GM21360 (cell line): ENCODE results near the gene ANKS1B.
A peak's percentile ranks its signal among the peaks of the same experiment; 100 is the strongest.

Source experiments
- ATAC-seq: cut with Tn5 transposase; IDR thresholded peaks from one replicate; pipeline ENCODE4 v1.9.1; 2021; ENCODE audit warnings: mild to moderate bottlenecking, moderate library complexity; ENCODE audit not compliant: unreplicated experiment

Gene ANKS1B

DNA sequence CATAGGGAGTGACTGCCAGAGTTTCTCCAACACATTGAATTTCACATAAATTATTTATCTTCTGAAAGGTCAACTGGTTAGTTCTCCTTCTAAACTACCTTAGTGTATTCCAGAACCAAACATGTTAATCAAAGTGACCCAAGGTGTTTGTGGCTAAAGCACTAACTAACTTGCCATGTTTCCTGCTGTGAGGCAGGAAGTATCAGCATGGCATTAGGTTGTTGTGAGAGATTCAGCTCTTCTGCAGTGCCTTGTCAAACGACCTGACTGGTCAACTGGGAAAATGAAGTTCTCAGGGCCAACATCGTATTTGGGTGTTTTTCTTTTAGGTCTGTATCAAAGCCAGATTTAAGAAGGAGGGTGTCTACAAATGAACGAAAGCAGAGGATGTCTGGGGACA lies 891.6 kb downstream of the ANKS1B start:
- ATAC-seq = no peak

DNA sequence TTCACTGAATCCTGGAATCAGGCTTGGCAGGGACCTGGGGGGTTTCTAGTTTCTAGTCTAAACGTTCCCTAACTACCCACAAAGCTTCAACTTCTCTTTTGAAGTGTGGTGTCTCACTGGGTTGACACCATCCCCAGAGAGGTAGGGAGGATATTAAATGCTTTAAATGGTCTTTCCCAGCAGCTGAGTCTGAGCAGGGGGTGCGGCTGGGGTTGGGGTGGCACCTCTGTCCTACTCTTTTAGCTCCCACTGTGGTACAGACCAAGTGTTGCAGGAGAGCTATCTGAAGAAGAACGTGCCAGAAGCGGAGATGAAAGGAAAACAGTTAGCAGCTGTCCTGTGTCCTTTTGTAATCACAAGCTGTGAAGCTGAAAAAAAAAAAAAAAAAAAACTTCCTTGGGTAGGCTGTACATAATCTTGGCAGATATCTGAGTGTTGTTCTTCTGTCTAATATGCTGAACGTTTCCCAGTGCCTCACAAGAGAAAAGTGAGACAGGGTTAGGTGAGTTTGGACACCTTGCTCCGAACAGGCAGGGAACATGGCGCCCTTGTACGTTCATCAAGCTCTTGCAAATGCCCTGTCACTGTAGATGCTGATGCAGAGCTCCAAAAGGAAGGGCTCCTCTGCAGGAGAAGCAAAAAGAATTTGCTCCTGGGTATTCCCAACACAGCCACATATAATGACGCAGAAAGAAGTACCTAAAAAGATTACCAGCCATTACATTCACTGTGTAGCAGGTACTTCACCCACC lies 892.5 kb downstream of the ANKS1B start:
- ATAC-seq = no peak

DNA sequence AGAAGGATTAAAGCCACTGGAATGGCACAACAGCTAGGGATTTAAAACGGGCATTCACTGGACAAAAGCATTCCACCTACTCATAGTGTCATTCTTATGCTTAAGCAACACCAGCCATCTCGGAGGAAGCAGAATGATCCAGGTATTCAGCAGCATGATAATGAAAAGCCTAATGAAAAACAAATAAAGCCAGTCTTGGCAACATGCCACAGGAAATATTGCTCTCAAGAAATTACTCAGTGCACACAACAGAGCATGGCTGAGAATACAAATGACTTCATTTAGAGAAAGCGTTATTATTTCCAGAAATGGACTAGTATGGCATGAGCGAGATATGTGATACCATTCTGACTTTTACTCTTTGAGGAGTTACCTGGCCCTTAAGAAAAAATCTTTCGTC lies 897.5 kb downstream of the ANKS1B start:
- ATAC-seq = no peak

DNA sequence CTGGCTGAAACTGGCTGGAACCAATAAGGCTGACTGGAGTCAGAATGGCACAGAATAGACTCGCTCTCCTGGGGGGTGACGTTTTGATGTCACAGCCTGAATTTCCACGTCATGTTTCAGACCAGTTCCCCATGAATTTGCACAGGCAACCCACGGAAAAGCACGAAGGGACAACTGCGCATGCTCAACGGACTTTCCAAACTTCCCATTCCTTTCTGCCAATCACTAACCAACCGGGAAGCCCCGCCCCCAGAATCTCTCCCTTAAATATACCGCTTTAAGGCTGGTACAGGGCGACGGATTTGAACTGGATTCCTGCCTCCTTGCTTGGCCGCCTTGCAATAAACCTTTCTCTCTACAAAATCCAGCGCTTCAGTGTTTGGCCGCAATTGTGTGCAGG lies 904.9 kb downstream of the ANKS1B start:
- ATAC-seq = no peak

DNA sequence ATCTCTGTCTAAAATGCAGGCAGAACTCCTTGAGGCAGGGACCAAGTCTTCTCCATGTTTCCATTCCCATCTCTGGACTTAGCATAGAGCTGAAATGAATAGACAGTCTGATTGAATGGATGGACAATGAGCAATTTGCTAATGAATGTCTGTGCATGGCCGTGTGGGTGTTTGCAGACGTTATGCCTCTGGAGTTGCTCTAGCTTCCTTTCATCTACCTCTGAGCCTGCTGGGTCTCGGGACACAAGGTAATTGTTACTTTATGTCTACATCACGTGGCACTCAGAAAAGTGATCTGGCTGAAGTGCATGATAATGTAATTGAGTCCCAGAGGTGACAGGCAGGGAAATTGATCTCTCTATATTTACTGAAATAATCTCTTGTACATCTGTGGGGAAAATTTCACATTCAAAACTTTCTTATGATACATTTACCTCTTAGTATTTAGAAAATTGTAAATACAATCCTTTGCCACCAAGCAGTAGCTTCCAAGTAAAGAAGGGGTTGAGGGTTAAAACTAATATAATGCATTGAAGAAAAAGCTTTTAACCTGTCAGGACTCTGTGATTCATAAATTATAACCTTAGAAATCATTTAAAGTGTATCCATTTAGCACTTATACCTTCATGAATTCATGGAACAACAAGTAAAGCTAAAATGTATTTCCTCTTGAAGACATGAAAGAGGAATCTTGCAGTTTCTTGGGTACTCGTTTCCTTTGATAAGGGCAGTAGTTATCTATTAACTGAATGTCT lies 915.6 kb downstream of the ANKS1B start:
- no peak for ATAC-seq

DNA sequence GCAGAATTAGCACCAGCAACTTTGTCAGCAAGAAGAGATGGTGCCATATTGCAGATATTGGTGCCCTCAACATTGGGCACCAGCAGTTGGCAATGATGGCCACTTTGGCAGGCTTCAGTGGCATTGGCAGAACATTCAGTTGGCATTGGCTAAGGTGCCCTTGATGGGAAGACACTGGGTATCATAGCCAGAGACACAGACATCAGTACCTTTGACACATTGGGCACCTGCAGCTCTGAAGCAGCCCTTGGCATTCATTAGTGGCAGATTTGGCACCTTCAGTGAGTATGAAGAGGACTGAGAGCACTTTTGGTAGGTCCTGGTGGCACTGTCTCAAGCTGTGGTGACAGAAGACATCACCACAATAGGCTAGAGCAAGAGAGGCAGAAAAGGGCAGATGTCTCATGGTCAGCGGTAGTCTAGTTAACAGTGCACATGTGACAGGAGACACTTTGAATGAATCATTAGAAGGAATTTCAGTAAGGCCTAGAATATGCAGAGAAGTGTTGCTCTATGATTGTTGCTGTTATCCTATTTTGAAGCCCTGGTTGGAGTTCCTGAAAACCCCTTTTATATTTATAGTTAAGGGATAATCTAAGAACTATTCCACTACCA lies 917.5 kb downstream of the ANKS1B start:
- ATAC-seq = no peak

DNA sequence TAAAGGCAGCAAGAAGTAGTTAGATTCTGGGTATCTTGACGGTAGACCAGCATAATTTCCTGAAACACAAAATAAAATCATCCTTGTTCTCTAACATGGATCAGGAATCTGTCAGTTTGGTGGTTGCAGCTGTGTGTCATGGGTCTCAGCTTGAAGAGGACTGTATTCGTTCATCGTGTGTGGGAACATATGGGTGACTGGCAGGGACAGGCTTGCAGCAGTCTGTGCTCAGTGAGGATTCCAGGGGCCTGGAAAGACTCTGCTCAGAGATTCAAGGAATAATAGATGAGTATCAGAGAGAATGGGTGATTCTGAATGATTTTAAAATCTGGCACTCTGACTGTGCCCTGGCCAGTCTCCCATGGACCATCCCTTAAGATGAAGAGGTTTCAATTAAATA lies 918.0 kb downstream of the ANKS1B start:
- ATAC-seq = no peak

DNA sequence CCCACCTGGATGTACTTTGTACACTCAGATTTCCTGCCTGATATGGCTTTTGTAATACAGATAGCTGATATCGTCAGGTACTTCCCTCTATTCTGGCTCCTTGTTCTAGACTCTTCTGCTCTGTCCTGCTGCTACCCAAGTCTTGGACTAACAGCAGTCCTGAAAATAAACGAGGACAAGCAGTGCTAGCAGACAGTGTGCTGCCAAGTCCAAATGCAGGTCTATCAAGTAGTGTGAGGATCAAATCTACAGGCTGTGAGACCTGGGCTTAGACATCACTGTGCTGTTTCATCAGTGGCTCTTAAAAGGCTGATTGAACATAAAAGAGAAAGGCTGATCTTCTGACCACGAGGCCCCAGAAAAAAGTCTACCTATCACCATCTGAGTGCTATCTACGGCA lies 921.6 kb downstream of the ANKS1B start:
- ATAC-seq = no peak

DNA sequence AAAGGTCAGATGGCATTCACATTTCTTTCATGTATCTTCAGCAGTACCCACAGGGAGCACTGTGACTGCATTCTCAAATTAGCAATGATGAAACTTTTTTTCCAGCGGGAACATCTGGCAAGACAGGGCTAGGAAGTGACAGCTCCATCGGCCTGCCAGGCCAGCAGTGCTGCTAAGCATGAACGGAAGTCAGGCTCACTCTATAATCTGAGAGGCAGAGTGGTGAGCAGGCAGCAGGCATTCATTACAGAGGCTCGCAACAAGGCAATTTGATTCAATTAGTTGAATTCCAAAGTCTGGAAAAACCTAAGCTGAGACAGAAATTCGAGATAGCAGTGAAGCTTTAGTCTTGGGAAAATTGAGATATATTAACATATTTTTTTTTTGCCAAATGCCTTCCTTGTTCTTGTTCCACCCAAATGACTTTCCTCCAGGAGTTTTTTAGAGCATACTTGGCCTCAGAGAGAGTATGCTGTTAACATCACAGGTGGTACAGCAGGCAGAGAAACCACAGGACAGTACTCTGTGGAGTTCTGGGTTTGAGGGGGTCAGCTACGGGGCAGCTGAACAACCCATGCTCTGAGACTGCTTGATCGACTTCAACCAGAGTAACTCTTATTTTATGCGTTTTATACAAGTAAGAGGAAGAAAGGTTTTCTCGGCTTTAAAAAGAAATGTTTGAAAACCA lies 924.8 kb downstream of the ANKS1B start:
- ATAC-seq = no peak

DNA sequence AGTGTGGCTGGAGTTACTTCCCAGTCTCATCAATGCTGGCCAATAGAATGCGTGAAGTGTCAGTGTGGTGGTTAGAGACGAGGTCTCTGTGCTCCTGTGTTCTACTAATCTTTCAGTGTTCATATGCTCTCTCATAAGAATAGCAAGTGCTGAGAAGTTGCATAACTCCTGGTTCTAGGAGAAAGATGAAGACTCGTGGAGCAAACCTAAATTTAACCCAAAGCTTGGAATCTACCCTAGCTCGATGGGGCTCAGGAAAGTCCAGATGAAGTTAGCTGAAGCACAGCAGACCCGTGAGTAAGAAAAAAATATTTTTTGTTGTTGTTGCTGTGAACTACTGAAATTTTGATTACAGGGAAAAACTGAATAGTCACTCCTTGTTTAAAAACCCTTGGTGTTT lies 927.1 kb downstream of the ANKS1B start:
- no peak for ATAC-seq

DNA sequence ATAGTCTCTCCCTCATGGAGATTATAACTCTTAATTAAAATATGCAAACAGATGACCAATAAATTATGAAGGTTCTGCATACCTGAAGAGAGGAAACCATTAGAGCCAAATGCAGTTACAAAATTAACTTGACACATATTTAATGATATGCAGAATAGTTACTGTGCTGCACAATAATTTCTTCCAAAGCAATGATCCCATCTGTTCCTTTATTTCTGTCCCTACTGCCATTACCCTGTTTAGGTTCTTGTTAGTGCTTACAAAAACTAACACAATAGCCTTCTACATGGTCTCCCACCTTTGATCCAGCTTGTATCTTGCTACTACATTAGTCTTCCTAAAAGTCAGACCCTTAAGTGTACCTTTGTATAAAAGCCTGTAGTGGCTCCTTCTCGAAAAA lies 928.5 kb downstream of the ANKS1B start:
- no peak for ATAC-seq

DNA sequence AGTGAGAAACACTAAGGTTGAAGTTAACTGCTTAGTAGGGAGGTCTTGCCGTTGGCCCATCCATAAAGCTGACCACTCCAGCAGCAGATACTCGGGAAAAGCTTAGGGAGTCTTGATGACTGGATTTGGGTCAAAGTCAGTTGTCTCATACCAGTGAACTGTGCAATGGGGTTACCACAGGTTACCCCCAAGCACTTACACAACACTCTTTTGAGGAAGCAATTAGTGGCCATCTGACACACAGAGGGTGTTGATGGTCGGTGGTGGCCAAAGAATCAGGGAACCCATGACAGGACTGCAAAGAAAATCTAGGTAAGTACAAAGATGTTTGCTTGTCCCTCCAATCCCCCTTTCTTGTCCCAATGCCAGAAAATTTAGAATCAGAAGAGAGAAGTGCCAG lies 929.4 kb downstream of the ANKS1B start:
- no peak for ATAC-seq

DNA sequence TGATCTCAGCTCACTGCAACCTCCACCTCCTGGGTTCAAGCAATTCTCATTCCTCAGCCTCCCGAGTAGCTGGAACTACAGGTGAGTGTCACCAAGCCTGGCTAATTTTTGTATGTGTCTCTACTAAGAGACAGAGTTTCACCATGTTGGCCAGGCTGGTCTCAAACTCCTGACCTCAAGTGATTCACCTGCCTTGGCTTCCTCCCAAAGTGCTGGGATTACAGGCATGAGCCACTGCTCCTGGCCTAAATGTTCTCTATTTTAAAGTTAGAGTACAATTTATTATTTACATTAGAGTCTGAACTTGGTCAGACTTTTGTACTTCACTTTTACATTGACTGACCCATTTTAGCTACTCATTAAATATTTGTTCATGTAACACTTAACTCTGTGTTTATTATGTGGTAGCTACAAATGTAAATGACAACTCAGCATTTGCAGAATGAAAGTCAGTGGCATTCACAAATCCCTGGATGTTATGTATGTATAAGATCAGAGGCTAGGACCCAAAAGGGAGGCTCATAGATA lies 930.1 kb downstream of the ANKS1B start:
- no peak for ATAC-seq

DNA sequence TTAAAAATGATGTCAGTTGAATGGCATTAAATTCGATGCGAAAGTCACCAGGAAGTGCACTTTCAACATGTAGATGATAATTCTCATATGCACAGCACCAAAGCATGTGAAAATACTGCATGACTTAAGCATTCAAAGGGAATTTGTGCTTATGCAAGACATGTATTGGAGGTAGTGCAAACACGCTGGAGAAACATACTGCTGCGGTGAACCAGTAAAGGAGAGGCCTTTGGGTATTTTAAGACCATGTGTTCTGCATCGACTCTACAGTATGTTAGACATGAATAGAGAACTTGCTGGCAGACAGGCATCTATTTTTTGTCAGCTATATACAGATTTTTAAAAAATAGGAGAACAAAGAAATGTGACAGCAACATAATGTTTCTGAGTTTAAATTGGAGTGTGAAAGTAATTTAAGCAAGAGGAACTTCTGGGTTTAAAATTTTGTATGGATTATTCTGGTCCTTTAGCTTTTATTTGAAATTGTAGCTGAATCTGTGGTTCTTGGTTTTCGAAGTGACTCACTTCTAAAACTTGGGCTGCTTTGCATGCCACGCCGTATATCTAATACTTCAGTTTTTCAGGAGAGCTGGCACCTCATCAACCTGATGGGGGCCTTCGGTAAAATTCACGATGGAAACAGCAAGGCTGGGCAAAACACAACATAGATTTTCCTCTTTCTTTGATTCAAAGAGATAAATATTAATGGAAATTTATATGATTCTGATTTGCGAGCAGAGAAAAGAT lies 930.9 kb downstream of the ANKS1B start:
- ATAC-seq = no peak

DNA sequence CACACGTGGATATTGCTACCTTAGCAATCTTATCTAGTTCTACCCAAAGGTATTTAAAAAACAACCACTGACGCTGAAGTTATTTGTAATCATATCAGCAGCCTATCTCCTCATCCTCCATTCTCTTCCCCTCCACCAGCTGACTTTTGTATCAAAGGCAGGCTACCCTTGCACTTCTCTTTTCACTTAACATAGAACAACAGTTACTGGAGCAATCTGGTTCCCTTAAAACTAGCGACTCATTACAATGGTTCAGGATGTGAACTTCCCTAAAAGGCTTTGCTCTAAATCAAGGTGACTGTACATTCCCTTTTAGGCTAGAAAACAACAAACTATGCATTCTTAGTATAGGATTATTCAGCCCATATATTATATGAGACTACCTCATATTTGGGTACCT lies 935.0 kb downstream of the ANKS1B start:
- ATAC-seq = no peak

DNA sequence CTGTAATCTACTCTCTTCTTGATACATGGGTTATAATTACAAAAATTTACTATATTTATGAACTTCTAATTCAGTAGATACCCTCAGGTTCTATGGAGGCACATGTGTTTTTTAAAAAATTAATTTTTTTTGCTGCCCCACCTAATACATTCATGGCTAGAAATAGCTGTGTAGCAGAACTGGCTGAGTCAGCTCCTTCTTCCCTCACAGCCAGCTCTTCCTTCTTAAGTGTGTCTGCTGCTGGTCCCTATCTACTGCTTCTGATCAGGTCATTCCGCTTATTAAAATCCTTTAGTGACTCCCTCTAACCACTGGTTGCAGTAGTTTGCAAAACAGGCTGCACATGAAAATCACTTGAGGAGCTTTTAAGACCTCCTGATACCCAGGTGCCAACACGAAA lies 939.6 kb downstream of the ANKS1B start:
- no peak for ATAC-seq

DNA sequence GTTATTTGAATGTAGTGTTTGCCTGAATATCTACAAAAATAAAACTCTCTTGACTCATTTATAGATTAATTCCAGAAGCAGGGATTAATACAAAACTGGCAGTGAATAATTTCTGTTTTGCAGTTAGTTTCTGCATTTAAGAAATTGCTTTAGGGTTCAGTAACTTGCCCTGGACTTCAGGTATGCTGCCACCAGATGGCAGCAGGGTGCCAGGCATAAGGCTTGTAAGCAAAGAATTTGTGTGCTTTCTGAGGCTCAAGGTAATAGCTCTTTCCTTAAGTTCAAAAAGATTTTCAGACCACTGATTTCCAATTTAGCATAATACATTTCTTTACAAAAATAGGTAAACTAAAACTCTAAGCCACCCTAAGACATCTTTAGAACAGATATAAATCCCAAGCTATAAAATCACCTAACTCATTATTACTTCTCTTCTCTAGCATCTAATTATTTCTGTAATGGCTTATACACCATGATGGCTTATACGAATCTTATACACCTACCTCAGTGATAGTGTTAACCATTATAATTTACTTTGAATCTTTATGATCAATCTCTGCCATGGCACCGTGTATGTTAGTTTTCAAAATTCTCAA lies 941.3 kb downstream of the ANKS1B start:
- ATAC-seq = peak; percentile 74

DNA sequence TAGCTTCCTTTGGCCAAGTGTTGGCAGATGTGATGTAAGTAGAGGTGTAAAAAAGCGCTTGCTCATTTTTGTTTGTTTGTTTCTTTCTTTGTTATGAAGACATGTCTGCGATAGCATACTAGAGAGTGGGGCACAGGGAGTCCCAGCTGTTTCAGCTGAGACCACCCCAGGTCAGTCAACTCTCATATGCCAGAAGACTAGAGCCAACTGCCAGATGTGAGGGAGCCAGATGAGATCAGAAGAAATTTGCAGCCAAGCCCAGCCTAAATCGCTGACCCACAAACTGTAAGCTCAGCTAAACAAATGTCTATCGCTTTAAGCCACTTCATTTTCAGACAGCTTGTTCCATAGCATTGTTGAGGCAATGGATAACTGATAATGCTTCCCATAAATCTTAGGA lies 942.5 kb downstream of the ANKS1B start:
- ATAC-seq = no peak

DNA sequence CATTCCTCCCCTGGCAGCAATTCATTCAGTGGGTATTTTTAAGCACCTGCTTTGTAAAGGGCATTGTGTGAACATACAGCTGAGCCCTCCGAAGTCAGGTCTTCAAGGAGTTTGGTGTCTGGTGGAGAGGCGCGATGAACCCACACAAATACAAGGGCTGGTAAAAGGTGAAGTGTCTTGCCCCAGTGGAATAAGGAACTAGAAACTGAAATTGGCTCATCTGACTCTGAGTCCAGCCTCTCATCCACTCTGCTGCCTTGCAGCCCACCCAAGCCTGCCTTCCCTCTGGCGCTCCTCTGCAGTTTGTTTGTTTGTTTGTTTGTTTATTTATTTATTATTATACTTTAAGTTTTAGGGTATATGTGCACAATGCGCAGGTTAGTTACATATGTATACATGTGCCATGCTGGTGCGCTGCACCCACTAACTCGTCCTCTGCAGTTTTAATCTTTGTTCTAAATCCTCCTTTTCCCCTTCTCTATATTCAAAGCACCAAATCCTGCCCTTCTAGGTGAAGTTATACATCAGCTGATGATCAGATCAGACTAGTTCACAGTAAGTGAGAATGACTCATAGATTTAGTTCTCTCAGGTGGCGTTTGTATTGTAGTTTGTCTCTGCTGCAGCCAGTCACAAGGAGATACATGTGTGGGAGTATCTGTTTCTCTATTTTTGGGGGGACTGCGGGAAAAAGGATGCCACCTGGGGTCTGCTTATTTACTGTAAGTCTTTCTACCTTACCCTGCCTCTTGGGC lies 945.2 kb downstream of the ANKS1B start:
- ATAC-seq = no peak

DNA sequence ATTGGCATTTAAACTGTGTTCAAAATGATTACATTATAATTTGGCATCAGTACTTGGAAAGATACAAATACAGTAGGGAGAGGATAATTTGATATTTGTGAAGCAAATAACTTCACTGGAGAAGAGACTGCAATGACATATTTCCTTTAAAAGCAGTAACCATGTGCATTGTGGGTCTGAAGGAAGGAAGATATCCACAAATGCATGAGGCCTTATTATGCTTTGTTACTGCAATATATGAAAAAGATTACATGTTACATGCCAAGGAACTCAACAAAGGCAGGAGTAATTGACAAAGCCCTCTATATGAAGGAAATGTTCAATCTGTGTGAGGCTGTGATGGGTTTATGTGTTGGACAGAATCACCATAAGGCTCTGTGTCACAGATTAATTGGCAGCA lies 948.2 kb downstream of the ANKS1B start:
- ATAC-seq = no peak
